Bronchus fibroblast of lung (primary cell): Measurements from ENCODE around the gene TMEM52. TPM values are rescaled to one million over a fixed set of nuclear protein-coding genes. Genes with fewer than 3 reads are reported as not detected.

Source experiments
- total RNA-seq: library from RNA; depleted of rRNA; stranded (reverse); fragments of >200 nt; gene quantifications from 2 replicates; pipeline ENCODE4 v1.2.3, GENCODE V29; 2015

Gene TMEM52
- total RNA-seq, result 1.3 and 1.8 TPM in 2 replicates

DNA sequence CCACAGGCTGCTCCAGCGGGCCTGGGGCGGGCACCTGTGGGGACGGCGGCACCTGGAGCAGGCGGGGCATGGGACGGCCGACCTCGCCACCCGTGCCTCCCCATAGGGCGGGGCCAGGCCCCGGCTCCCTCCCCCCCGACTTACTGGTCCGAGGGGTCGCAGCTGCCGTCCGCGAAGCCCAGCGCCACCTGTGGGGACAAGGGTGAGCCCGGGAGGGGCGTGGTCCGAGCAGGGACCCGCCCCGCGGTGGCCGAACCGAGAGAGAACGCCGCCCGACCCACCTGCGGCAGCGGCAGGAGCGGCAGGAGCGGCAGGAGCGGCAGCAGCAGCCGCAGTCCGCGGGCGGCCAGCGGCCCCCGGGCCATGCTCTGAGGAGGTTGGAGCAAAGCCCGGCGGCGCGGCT, at the start of gene TMEM52:
TMEM52 (minus strand) TSS at position 379 of the 403 bp plus-strand sequence; CDS start at position 365, 14 bp downstream.

GRCh38 chr1:1914971-1915692, 3.9 kb downstream of the TMEM52 start, which contains the start of gene CALML6:
Gene CALML6, plus strand, starts transcription at chr1:1915260. Its CDS starts 21 bp downstream, at chr1:1915281.

DNA sequence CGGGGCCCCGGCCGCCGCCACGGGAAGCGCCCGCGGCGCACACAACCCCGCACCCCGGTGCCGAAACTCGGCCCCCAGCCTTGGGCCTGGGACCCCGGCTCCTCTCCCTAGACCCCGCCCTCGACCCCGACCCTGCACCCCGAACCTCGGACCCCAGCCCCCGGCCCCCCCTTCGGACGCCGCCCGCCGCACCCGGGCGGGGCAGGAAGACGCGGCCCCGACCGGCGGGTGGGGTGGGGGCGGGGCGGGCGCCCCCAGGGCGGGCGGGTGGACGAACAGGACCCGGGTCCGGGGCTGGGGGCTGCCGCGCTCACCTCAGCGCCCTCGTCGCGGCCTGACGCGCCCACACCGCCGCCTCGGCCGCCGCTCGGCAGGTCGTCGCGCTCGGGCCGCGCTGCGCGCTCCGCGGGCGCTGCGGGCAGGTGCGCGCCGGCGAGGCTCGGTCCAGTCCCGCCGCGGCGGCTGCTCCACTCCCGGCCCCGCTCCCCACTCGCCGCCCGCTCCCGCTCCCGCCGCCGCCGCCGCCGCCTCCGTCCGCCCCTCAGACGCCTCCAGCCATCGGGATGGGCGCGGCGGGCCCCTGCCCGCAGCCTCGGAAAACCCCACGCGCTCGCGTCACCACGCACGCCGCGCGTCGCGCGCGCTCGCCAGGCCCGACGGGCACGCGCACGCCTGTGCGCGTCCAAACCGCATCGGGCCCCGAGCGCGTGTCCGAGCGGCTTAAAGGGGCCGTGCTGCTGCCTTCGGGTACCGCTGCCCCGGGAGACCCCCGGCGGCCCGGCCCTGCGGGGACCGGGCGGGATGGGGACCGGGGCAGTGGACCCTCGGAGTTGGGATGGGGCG, 28.4 kb downstream of the TMEM52 start, which contains the start of gene GNB1:
GNB1 (minus strand) TSS at position 582 of the 843 bp plus-strand sequence. CDS start 65,634 bp downstream, outside the sequence.

Other genes starting within 250 kb of the TMEM52 start
- gene SLC35E2B, start 226.5 kb downstream of the TMEM52 start, total RNA-seq, result 30.5 and 30.6 TPM in 2 replicates
- gene CDK11A, start 194.9 kb downstream of the TMEM52 start, total RNA-seq, result 7.4 and 15.1 TPM in 2 replicates
- gene NADK, start 140.8 kb downstream of the TMEM52 start, total RNA-seq, result 39.4 and 43.7 TPM in 2 replicates
- 138 and 140 TPM in 2 replicates for gene GNB1, start 28.2 kb downstream of the TMEM52 start, total RNA-seq
- not detected in 2 replicates for gene CALML6, start 4.0 kb downstream of the TMEM52 start, total RNA-seq
- not detected in 2 replicates for gene CFAP74, start 84.5 kb upstream of the TMEM52 start, total RNA-seq
- gene GABRD, start 100.1 kb upstream of the TMEM52 start, total RNA-seq, result not detected in 2 replicates
- 0.84 and 1.2 TPM in 2 replicates for gene PRKCZ, start 131.1 kb upstream of the TMEM52 start, total RNA-seq